ENCODE results near the gene STEAP4.
"Not testable (repeated sequence)": the region's sequence is repeated elsewhere in the genome, so short reads cannot be mapped to it uniquely, and the experiment has no call there.

STEAP4 gene

DNA sequence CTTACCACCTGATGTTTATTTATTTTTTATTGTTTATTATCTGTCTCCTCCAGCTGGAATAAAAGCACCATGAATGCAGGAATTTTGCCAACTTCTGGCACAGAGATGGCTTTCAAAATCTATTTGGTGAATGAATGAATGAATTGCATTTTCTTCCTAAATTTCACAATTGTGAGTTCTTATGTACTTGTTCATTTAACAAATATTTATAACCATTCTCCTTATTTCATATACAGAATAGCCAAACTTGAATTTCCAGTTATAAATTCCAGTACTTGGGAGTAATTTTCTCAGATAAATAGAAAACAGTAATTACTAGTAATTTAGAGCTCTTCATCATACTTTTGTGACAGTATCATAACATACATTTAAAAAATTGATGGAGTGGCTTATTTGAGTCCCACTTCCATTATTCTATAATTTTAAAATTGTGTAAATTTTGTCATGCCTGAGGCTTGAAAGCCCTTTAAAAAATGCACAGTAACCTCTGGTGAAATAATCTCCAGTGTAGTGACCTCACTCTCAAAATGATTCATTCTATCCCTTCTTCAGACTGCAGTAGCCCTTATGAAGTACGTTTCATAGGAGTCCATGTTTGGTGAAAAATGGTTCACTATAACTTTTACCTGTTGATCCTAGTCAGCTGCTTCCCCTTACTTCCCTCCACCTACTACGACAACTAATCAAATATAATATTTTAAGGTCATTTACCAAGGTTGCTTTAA is 46.9 kb downstream of the STEAP4 start:
- H3K27ac ChIP-seq (ENCODE audit: low read length), result no peak overlapping the region
- H3K9me3 ChIP-seq (ENCODE audit: insufficient read depth, low read length), result 0 out of 2 replicates have a peak, but pooled peaks cover under 1% of the 10 kb centered on the region
- no peaks in the 10 kb centered on the region for H4K20me1 ChIP-seq (ENCODE audit: insufficient read depth, low read length)
- TF ChIP-seq EZH2phosphoT487 (IDR thresholded peaks at IDR 0.05; ENCODE audit: low read depth), result no peak
- TF ChIP-seq, protein P1, sequence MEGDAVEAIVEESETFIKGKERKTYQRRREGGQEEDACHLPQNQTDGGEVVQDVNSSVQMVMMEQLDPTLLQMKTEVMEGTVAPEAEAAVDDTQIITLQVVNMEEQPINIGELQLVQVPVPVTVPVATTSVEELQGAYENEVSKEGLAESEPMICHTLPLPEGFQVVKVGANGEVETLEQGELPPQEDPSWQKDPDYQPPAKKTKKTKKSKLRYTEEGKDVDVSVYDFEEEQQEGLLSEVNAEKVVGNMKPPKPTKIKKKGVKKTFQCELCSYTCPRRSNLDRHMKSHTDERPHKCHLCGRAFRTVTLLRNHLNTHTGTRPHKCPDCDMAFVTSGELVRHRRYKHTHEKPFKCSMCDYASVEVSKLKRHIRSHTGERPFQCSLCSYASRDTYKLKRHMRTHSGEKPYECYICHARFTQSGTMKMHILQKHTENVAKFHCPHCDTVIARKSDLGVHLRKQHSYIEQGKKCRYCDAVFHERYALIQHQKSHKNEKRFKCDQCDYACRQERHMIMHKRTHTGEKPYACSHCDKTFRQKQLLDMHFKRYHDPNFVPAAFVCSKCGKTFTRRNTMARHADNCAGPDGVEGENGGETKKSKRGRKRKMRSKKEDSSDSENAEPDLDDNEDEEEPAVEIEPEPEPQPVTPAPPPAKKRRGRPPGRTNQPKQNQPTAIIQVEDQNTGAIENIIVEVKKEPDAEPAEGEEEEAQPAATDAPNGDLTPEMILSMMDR (IDR thresholded peaks at IDR 0.05; ENCODE audit: low read depth, low read length), result no peak
- no peaks in the 10 kb centered on the region for H3K4me1 ChIP-seq (ENCODE audit: low read length)
- H3K27me3 ChIP-seq (ENCODE audit: low read depth, low read length), result no peaks in the 10 kb centered on the region
- no peaks in the 10 kb centered on the region for H3K36me3 ChIP-seq (replicated peaks; ENCODE audit: low read depth, low read length)
- H3K4me3 ChIP-seq (ENCODE audit: low read length), result no peak overlapping the region
- H2AFZ ChIP-seq (ENCODE audit: low read depth, low read length), result no peak overlapping the region
- H3K9ac ChIP-seq (ENCODE audit: low read length), result no peak overlapping the region
- H3K79me2 ChIP-seq (ENCODE audit: low read length), result no peaks in the 10 kb centered on the region
- H3K4me2 ChIP-seq (ENCODE audit: low read length), result no peak overlapping the region

DNA sequence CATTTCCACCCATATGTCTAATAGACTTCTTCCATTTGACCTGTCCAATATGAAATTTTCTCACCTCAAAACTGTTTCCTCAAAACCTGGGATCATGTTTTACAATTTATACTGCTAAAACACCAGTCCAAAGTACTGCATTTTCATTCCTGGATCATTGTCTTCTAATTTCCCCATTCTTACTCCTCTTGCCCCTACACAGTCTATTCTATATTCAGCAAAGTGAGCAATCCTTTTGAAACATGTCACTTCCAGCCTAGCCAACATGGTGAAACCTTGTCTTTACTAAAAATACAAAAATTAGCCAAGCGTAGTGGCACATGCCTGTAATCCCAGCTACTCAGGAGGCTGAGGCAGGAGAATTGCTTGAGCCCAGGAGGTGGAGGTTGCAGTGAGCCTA is 48.4 kb downstream of the STEAP4 start:
- H3K36me3 ChIP-seq (replicated peaks; ENCODE audit: low read depth, low read length); H3K4me1 ChIP-seq (ENCODE audit: low read length); H3K27me3 ChIP-seq (ENCODE audit: low read depth, low read length); H4K20me1 ChIP-seq (ENCODE audit: insufficient read depth, low read length); H2AFZ ChIP-seq (ENCODE audit: low read depth, low read length); H3K27ac ChIP-seq (ENCODE audit: low read length); H3K79me2 ChIP-seq (ENCODE audit: low read length); H3K4me2 ChIP-seq (ENCODE audit: low read length); H3K9ac ChIP-seq (ENCODE audit: low read length); H3K4me3 ChIP-seq (ENCODE audit: low read length): not testable (repeated sequence)
- peaks cover 13% of the 10 kb centered on the region for H3K9me3 ChIP-seq (ENCODE audit: insufficient read depth, low read length)

DNA sequence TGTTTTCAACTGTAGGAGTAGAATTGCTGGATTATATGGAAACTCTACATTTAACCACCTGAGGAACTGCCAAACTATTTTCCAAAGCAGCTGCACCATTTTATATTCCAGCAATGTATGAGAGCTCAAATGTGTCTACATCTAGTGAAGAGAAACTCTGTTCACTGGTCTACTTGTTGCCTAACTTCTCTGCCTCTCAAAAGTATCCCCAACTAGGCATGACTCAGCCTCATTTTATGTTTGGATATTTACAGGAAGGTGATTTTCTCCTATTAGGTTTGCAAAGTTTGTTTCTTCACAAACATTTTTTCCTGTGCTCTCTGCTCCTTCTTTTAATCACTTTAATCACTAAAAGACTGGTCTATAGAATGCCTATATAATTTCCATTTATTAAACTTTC is 49.8 kb downstream of the STEAP4 start:
- Histone ChIP-seq H4K20me1 (ENCODE audit: insufficient read depth, low read length) (no peaks in the 10 kb centered on the region), H3K4me1 (ENCODE audit: low read length) (no peaks in the 10 kb centered on the region), H3K4me3 (ENCODE audit: low read length) (no peak overlapping the region), H3K79me2 (ENCODE audit: low read length) (no peaks in the 10 kb centered on the region), H3K27ac (ENCODE audit: low read length) (no peak overlapping the region), H3K4me2 (ENCODE audit: low read length) (no peak overlapping the region), H3K36me3 (replicated peaks; ENCODE audit: low read depth, low read length) (no peaks in the 10 kb centered on the region), H3K9me3 (ENCODE audit: insufficient read depth, low read length) (peaks cover 16% of the 10 kb centered on the region), H3K9ac (ENCODE audit: low read length) (no peak overlapping the region), H2AFZ (ENCODE audit: low read depth, low read length) (no peak overlapping the region), H3K27me3 (ENCODE audit: low read depth, low read length) (no peaks in the 10 kb centered on the region)
- no peak for TF ChIP-seq EZH2phosphoT487 (IDR thresholded peaks at IDR 0.05; ENCODE audit: low read depth)
- TF ChIP-seq, protein P1 (IDR thresholded peaks at IDR 0.05; ENCODE audit: low read depth, low read length), result no peak

DNA sequence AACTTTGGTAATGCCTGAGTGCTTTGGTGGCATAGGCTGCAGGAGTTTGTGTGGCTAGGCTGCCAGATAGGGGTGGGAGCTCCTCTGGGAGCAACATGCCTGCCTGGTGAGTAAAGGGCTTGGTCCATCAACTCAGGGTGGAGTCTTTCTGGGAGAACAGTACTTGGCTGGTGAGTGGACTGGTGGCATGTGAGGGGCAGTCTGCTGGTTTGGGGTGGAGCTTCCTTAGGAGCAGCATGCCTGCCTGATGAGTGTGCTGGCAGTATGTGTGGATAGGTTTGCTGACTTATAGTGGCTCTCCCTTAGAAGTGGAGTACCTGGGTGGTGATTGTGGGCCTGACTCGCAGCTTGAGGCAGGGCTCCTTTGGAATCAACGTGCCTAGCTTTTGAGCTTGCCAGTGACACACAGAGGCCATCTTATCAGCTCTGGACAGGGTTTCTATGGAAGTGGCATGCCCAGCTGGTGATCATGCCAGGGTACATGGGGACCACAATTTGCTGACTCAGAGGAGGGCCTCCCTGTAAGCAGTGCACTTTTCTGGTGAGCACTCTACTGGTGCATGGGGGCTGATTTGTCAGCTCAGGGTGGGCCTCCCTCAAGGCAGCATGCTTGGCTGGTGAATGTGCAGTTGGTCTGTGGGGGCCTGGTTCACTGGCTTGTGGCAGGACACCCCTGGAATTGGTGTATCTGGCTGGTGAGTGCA is 51.8 kb downstream of the STEAP4 start:
- Histone ChIP-seq H3K4me1 (ENCODE audit: low read length) (no peaks in the 10 kb centered on the region), H4K20me1 (ENCODE audit: insufficient read depth, low read length) (no peaks in the 10 kb centered on the region), H3K4me2 (ENCODE audit: low read length) (no peak overlapping the region), H3K27me3 (ENCODE audit: low read depth, low read length) (no peaks in the 10 kb centered on the region), H3K9me3 (ENCODE audit: insufficient read depth, low read length) (peaks cover 16% of the 10 kb centered on the region), H3K4me3 (ENCODE audit: low read length) (no peak overlapping the region), H3K79me2 (ENCODE audit: low read length) (no peaks in the 10 kb centered on the region), H3K9ac (ENCODE audit: low read length) (no peak overlapping the region), H3K27ac (ENCODE audit: low read length) (no peak overlapping the region), H2AFZ (ENCODE audit: low read depth, low read length) (no peak overlapping the region), H3K36me3 (replicated peaks; ENCODE audit: low read depth, low read length) (no peaks in the 10 kb centered on the region)
- TF ChIP-seq EZH2phosphoT487 (IDR thresholded peaks at IDR 0.05; ENCODE audit: low read depth), result no peak

DNA sequence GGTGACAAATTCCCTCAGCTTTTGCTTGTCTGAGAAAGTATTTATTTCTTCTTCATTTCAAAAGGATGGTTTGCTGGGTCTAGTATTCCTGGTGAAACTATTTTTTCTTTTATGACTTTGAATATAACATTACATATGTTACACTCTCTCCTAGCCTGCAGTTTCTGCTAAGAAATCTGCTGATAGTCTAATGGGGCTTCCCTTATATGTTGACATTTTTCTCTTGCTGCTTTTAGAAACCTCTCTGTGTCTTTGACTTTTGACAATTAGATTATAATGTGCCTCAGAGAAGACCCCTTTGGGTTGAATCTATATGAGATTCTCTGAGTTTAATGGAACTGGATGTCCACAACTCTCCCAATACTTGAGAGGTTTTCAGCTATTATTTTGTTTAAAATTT is 53.1 kb downstream of the STEAP4 start:
- Histone ChIP-seq H3K27ac (ENCODE audit: low read length) (no peak overlapping the region), H3K4me2 (ENCODE audit: low read length) (no peak overlapping the region), H3K36me3 (replicated peaks; ENCODE audit: low read depth, low read length) (no peaks in the 10 kb centered on the region), H3K79me2 (ENCODE audit: low read length) (no peaks in the 10 kb centered on the region), H3K4me3 (ENCODE audit: low read length) (no peak overlapping the region), H4K20me1 (ENCODE audit: insufficient read depth, low read length) (no peaks in the 10 kb centered on the region), H3K27me3 (ENCODE audit: low read depth, low read length) (no peaks in the 10 kb centered on the region), H3K9me3 (ENCODE audit: insufficient read depth, low read length) (peaks cover 16% of the 10 kb centered on the region), H3K4me1 (ENCODE audit: low read length) (no peaks in the 10 kb centered on the region), H3K9ac (ENCODE audit: low read length) (no peak overlapping the region), H2AFZ (ENCODE audit: low read depth, low read length) (no peak overlapping the region)
- no peak for TF ChIP-seq EZH2phosphoT487 (IDR thresholded peaks at IDR 0.05; ENCODE audit: low read depth)
- TF ChIP-seq, protein P1 (IDR thresholded peaks at IDR 0.05; ENCODE audit: low read depth, low read length), result no peak

Data from OCI-LY3 (cell line).